ENCODE results near the gene TLR4.
A peak's percentile ranks its signal among the peaks of the same experiment; 100 is the strongest.

Gene TLR4

DNA sequence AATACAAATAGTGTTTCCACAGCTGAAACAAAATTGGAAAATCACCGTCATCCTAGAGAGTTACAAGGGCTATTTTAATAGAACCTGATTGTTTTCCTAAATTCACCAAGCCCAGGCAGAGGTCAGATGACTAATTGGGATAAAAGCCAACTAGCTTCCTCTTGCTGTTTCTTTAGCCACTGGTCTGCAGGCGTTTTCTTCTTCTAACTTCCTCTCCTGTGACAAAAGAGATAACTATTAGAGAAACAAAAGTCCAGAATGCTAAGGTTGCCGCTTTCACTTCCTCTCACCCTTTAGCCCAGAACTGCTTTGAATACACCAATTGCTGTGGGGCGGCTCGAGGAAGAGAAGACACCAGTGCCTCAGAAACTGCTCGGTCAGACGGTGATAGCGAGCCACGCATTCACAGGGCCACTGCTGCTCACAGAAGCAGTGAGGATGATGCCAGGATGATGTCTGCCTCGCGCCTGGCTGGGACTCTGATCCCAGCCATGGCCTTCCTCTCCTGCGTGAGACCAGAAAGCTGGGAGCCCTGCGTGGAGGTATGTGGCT, at the start of gene TLR4:
TLR4 (plus strand) TSS at position 380 of the 552 bp plus-strand sequence; CDS start at position 450, 70 bp downstream.
- DNase-seq, result peak; percentile 30

DNA sequence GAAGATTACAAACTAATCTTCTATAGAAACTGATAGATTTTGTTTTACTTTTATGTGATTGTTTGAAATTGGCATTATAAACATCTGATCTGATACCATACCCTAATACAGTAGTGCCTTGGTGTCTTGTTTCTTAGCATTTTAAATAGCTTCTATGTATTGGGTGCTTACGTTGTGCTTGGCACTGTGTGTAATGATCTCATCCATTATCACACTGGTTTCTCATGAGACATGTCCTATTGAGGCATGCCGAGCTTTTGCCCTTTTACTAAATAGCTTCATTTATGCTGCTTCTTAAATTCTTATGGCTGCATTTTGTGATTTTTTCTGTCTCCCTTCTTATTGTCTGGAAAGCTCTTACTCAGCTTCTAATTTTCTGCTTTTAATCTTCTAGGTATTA, 48.2 kb upstream of the TLR4 start:
- DNase-seq, result no peak

DNA sequence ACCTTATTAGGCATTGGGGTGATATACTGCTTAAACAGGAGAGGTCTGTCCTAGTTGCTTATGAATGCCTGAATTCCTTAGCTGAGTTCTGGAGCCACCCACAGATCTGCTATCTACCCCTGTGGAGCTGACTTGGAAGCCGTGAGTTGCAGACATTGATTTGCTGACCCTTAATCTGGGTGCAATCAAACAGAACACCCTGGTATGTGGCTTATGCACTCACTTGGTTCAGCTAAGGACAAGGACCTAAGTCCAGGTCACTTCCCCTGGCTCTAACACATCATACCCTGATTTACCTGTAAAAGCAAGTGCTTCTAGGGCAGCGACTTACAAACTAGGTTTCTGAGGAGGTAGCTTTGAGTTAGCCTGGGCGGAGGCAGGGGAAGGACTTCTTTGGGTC, 41.6 kb upstream of the TLR4 start:
- DNase-seq, result no peak

DNA sequence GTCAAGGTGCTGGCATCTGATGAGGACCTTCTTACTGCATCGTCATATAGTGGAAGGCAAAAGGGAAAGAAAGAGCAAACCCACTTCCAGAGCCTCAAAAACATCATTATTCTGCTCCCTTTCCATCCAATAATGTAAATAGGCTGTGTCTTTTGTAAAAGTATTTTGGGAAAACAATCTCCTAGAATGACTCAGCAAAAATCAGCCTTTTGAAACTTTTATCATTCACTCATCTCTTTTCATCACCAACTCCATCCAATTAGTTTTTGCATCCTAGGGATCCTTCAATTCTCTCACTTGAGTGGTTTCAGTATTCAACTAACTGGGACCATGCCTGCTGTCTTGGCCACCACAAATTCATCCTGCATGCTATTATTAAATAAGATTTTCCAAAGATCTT, 39.8 kb upstream of the TLR4 start:
- no peak for DNase-seq

DNA sequence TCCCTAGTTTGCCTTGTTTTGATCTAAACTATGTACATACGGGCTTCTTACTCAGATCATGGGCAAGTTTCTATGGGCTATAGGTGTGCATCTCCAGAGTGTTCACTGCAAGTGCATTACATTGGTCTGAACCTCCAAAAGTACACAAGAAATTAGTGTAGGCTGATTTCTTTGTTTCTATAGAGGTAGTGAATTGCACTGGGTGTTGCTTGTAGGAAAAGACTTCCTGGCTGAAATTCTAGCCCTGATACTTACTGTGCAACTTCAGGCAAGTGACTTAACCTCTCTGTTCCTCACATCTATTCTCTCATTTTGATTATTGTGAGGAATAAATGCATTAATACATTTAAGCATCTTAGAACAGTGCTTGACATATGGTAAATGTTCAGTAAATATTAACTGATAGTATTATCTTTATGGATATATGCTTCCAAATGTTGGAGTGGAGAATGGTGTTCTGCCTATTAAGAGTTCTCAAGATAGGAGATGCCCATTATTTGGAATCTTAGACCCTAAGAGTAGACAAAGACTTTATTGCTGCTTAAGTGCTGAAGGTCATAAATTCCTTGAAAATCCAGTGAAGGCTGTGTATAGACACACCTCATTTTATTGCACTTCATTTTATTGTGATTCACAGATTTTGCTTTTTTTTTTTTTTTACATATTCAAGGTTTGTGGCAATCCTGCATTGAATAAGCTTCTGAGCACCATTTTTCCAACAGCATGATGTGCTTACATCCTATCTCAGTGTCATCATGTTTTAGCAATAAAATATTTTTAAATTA, 38.4 kb upstream of the TLR4 start:
- DNase-seq, result no peak

DNA sequence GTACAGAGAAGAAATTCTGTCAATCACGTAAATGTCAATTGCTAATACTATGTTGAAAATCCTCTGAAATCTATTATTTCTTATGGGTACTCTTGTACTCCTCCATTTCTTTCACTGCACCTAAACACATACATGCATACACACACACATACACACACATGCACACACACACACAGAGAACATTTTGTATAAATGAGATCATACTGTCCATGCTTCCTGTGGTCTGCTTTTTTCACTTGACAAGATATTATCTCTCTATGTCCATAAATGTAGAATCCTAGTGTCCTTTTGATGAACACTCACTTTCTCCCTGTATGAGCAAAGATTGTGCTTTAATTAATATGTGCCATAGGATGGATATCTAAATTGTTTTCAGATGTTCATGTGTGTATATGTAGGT, 32.7 kb upstream of the TLR4 start:
- DNase-seq, result no peak

DNA sequence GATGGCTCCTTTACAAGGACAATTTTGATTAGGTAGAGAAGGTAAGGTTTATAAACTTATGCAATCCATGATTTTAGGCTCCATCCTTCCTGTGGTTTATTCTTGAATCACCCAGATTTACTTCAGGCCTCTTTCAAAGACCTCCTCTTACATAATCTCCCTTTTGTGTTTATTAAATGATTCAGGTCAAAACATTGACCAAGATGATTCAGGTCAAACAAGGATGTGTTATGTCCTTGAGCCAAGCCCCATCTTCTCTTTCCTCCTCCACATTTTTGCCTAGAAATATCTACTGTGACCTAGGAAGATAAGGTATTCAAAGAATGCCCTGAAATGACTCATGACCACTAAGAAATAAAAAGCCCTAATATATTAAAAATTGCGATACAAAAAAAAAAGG, 31.8 kb upstream of the TLR4 start:
- no peak for DNase-seq

DNA sequence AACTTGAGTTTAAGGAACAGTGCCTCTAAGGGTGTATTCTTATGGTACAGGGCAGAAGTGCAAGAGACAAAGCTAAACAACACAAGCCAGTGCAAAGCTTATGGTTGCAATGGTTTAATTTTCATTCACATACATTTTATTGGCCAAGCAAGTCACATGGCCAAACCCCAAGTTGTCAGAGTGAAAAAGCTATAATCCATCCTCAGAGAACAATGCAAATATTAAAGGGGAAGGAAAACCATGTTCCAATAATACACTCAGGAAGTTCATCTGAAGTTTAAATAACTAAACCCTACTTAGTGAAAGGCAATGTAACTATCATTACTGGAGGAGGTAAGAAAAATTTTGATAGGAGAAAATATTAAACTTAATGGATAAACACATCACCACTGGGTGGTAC, 26.6 kb upstream of the TLR4 start:
- no peak for DNase-seq

DNA sequence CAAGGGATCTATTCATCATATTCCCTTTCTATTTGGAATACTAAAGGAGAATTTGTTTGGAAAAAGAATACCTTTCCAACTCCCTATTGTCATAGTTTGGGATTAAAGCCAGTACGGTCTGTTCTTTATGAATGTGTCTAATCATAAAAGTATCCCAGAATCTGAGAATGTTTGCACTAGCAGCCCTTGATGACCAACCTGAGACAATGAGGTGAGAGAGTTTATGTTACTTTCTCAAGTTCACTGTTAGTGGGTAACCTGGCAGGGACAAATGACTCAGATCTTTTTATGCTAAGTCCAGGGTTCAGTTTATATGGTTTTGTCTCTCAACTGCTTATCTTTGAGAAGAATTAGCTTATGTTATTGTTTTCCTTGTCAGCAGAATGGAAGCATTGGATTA, 25.3 kb upstream of the TLR4 start:
- no peak for DNase-seq

DNA sequence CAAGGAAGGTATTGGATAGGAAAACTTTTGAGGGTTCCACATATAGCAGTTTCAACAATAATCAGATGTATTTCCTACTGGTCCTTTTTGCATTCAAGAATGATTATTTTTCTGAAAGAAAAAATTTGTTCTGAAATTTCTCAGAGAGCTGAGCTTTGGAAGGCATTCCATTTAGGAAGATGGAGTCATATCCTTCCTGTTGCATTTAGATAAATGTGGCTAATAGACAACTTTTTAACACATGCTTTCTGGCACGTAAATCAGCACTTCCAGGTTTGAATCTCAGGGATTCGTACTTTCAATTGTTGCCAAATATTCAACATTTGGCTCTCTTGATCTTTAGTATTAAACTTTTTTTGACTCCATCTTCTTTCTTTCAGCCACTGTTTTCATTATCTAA, 24.8 kb upstream of the TLR4 start:
- no peak for DNase-seq

DNA sequence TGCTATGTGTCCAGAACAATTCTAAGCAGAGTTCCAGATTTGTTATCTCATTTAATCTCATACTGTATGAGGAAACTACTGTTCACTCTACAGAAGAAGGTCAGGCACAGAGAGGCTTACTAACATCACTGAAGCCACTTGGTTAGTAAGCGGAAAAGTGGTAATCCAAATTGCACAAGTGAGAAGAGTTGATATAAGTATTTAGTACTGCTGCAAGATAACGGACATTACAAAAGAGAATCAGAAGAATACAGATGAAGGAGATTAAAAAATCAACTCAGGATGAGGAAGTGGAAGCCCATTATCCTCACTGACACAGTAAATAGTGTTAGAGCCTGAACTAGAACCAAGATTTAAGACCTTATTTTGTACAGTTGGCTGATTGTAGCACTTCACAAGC, 22.3 kb upstream of the TLR4 start:
- DNase-seq, result no peak

DNA sequence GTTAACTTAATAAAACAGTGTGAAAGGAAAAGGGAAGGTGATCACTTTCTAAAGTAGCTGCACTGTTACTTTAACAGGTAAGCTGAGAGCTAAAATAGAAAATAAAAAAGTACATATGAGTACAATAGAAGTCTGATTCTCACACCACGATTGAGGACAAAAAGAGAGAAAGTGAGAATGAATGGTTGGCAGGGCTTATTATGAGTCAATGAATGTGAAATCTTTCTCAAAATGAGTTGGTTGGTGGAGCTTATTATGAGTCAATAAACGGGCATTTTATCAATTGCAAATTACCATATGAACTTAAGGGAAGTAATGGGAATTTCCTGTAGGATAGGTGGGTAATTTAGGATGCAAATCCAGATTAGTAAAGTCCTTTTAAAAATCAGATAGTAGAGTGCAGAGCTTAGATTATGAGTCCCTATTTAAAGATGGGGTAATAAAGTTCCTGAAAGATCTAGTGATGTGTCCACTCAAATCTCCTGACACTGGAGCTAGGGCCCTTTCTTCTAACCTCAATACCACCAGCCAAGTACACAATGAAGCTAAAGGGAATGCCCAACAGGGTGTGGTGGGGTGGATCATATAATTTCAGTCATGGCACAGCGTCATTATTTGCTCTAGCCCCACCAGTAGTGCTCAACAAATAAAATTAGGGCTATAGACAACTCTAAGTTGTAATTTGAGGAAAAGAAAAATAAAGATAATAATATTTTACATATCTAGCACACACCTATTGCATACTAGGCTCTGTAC, 21.1 kb upstream of the TLR4 start:
- no peak for DNase-seq

DNA sequence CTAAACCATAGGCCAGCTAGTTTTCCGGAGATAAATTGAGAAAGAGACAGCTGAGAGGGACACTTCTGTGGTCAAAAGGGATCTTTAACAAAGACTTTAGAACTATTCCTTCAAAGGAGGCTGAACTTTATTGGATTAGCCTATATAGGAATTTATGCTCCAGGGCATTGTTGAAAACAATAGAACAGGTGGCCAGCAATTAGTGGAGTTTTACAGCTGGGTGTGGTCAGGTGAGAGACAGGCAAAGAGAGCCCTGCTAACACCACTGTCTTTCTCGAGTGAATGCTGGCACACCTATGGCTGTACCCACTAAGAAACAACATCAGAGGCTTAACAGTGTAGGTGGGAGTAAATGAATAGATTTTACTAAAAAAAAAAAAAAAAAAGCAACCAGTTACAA, 16.7 kb upstream of the TLR4 start:
- DNase-seq, result no peak

DNA sequence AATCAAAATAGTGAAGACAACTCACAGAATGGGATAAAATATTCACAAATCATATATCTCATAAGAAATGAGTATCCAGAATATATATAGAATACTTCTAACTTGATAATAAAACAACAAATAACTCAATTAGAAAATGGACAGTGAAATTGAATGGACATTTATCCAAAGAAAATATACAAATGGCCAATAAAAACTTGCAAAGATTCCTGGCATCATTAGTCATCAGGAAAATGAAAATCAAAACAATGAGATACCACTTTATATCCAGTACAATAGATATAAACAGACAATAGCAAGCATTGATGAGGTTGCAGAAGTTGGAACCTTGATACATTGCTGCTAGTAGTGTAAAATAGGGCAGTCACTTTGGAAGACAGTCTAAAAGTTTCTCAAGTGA, 12.8 kb upstream of the TLR4 start:
- DNase-seq, result no peak

DNA sequence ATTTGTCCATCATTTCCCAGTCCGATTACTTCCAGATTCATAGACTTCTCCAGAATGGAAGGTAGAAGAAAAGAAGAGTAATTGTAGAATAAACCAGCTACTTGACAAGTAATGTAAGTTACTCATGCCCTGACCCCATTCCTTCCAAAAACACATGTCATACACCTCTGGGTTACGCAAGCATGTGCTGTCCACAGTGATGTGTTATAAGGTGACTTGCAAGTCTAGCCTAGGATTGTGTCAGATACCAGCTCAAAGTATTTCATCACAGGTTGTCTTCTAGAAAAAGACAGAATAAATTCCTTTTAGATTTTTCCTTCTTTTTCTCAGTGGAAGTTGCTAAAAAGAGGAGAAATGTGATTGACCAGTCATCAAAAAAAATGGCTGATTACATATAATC, 8.0 kb upstream of the TLR4 start:
- no peak for DNase-seq

DNA sequence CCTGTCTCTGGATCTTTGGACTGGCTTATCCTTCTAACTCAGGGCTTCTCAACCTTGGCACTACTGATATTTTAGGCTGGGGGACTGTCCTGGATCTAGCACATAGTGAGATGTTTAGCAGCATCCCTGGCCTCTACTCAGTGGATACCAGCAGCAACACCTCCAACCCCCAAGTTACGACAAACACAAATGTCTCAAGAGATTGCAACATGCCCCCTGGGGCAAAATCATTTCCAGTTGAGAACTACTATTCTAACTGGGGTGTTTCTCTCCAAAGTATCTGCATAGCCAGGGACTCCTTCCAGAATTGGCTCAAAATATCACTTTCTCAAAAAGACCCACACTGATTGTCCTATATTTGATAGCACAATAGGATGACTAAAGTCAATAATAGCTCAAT, 7.2 kb upstream of the TLR4 start:
- no peak for DNase-seq

DNA sequence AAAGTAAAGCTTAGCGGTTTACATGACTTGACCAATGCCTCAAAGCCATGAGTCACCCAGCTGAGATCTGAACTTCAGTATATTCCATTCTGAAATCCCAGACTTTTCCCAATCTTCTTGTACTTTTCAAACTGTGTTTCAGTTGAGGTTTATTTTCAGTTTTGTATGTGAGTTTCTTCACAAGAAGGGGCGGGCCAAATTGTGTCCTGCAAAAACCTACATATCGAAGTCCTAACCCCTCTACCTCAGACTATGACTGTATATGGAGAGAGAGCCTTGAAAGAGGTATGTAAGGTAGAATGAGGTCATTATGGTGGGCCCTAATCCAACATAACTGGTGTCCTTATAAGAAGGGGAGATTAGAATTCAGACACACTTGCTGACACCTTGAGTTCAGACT, 666 bp upstream of the TLR4 start:
- no peak for DNase-seq

DNA sequence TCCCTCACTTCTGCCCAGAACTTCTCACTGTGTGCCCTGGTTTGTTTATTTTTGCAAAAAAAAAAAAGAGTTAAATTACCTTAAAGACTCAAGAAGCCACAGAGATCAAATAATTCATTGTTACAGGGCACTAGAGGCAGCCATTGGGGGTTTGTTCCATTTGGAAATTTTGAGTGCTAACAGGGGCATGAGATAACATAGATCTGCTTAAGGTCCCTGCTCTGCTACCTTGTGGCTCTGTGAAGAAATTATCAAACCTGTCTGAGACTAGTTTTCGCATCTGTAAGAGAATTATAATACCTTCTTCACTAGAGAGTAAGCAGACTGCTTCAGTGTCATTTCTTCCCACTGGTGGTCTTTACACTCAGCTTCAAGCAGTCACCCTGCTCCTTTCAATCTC, 394 bp downstream of the TLR4 start:
- DNase-seq, result no peak

DNA sequence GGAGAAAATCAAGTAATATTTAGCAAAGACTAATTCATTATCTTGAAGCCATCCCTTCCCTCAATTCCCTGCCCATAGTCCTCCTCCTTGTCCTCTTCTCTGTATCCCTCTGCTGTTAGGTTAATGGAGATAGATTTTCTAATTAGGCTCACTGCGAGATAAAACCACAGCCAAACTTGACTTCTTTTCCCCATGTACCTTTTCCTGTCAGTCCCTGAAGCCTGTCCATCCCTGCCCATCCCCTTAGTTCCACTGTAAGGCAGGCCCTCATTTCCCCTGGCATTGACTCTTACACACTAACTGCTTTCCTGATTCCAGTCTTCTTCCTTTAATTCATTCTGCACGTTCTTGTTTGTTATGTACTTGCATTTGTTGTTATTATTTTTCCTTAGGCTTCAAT, 1.2 kb downstream of the TLR4 start:
- DNase-seq, result no peak

DNA sequence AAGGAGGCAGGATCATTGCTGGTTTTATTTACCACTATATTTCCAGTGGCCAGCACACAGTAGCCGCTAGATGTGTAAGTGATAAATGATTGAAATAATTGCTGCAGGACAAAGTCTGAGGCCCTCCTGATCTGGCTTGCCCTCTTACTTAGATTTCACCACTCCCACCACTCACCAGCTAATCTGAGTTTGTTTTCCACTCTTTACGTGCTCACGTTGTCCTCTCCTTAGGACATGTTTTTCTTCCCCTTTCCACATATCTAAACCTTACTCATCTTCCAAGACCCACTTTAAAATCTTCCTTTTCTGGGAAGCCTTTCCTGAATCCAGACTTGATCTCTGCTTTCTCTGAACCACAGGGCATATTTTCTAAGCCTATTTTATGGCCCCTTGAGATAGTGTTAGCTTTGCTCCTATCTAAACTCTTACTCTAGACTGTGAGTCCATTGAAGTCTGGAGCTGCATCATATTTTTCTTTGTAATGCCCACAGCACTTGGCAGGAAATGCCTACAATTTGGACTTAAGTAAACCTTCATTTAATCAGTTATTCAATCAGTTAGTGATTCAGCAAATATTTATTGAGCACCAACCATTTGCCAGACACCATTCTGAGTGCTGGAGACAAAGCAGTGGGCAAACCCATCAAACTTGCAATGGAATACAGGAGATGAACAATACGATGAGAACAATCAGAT, 2.4 kb downstream of the TLR4 start:
- DNase-seq, result no peak

DNA sequence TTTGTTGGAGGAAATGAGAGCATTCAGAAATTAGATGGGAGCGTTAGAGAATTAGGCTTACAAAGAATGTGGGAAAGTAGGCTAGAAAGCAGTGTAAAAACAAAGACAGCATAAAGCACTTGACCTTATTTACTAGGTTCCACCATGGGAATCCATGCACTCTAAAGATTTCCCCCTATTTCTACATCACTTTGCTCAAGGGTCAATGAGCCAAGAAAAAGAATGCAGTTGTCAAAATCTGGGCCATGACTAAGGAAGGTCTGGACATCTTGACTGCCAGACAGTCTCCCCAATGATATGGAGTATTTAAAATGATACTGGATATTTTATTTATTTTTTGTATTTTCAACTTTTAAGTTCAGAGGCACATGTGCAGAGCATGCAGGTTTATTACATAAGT, 3.4 kb downstream of the TLR4 start:
- DNase-seq, result no peak

DNA sequence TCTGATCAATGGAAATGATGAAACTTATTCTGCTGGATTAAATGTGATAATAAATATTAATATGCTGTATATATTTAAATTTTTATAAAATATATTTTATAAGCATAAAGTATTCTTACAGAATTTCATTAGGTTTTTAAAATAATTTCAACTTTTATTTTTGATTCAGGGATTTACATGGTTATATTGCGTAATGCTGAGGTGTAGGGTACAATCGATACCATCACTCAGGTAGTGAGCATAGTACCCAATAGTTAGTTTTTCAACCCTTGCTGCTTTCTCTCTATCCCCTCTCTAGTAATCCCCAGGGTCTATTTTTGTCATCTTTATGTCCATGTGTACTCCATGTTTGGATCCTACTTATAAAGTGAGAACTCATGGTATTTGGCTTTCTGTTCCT, 5.7 kb downstream of the TLR4 start:
- no peak for DNase-seq

DNA sequence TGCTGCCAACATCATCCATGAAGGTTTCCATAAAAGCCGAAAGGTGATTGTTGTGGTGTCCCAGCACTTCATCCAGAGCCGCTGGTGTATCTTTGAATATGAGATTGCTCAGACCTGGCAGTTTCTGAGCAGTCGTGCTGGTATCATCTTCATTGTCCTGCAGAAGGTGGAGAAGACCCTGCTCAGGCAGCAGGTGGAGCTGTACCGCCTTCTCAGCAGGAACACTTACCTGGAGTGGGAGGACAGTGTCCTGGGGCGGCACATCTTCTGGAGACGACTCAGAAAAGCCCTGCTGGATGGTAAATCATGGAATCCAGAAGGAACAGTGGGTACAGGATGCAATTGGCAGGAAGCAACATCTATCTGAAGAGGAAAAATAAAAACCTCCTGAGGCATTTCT, 10.1 kb downstream of the TLR4 start:
- DNase-seq, result no peak

Measured in CD4-positive, alpha-beta T cell treated with Interleukin-17A for 1 hour (primary cell).